Measurements from ENCODE around the gene PALM3. TPM values are rescaled to one million over a fixed set of nuclear protein-coding genes. Genes with fewer than 3 reads are reported as not detected.
A peak's percentile ranks its signal among the peaks of the same experiment; 100 is the strongest.

The PALM3 gene
- total and polyA plus RNA-seq, 10 of the 15 experiments (the other 5 are each of a cell fraction or from before 2014, with no cell fraction given), result 0.07 TPM; not detected in 9

DNA sequence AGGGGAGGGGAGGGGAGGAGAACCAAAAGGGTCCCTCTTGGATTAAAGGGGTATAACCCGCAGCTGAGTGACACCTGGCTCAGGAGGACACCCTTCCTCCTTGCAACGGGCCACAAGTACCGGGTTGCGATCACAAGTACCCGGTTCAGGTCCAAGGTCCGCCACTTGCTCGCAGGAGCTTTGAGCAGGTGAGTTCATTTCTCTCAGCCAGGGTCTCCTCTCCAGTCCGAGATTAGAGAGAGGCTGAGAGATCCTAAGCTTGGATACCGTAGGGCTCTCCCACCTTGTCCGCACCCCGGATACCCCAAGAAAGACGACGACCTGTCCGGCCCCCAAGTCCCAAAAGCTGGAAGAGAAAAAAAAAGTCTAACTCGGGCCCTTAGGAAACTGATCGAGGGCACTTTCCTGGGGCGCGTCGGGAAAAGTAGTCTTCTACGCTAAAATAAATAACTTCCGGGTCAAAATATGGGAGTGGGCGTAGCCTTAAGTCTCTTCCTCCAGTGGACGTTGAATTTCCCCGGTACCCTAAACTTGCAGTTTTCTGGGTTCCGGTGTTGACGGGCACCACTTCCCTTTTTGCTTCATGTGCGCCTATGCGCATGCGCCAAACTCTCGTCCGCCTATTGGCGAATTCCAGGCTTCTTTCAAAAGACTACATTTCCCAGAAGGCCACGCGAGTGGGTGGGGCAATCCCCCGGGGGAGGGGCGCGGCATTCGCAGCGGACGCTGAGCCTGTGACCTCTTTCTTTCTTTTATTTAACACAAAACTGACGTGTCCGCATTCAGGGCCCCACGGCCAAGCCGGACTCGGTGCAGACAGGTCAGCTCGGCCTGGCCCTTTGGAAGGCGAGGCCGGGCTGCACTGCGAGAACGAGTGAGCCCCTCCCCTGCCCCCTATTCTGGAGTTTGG is 19.3 kb upstream of the PALM3 start (continued):
- TF ChIP-seq, protein P1, sequence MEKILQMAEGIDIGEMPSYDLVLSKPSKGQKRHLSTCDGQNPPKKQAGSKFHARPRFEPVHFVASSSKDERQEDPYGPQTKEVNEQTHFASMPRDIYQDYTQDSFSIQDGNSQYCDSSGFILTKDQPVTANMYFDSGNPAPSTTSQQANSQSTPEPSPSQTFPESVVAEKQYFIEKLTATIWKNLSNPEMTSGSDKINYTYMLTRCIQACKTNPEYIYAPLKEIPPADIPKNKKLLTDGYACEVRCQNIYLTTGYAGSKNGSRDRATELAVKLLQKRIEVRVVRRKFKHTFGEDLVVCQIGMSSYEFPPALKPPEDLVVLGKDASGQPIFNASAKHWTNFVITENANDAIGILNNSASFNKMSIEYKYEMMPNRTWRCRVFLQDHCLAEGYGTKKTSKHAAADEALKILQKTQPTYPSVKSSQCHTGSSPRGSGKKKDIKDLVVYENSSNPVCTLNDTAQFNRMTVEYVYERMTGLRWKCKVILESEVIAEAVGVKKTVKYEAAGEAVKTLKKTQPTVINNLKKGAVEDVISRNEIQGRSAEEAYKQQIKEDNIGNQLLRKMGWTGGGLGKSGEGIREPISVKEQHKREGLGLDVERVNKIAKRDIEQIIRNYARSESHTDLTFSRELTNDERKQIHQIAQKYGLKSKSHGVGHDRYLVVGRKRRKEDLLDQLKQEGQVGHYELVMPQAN (conservative IDR thresholded peaks at IDR 0.05), result 0 out of 2 replicates have a peak, but pooled peaks have one; percentile 72
- TF ChIP-seq KDM1A (IDR thresholded peaks at IDR 0.05; ENCODE audit: borderline replicate concordance) (no peak), MYC (IDR thresholded peaks at IDR 0.05; ENCODE audit: insufficient read depth, insufficient read length, insufficient replicate concordance, low read length, severe bottlenecking) (no peak), NFYB (IDR thresholded peaks at IDR 0.05; ENCODE audit: insufficient read depth, low read depth, low read length) (peak; percentile 52; the same call in 1 of the 2 replicates), ZNF24 (IDR thresholded peaks at IDR 0.05) (no peak), HDAC6 (IDR thresholded peaks at IDR 0.05; ENCODE audit: unreplicated experiment) (no peak), SUPT20H (IDR thresholded peaks at IDR 0.05; ENCODE audit: borderline replicate concordance, control insufficient read depth, low read depth, low read length) (no peak), EGR1 (IDR thresholded peaks at IDR 0.05; ENCODE audit: borderline replicate concordance in 1 of 2, low read depth in 2 of 2, low read length in 2 of 2) (peak in 1 of 2 experiments; percentile 53; a peak in 1 of 3 replicates), DPF2 (IDR thresholded peaks at IDR 0.05) (no peak), SPI1 (IDR thresholded peaks at IDR 0.05; ENCODE audit: borderline replicate concordance, insufficient read depth, low read depth, low read length) (peak; percentile 96), SMAD1 (IDR thresholded peaks at IDR 0.05; ENCODE audit: low read depth, partially characterized antibody) (peak; percentile 79), BRCA1 (IDR thresholded peaks at IDR 0.05; ENCODE audit: low read depth, low read length) (no peak), HDAC2 (IDR thresholded peaks at IDR 0.05) (no peak)
- TF ChIP-seq, protein P2, sequence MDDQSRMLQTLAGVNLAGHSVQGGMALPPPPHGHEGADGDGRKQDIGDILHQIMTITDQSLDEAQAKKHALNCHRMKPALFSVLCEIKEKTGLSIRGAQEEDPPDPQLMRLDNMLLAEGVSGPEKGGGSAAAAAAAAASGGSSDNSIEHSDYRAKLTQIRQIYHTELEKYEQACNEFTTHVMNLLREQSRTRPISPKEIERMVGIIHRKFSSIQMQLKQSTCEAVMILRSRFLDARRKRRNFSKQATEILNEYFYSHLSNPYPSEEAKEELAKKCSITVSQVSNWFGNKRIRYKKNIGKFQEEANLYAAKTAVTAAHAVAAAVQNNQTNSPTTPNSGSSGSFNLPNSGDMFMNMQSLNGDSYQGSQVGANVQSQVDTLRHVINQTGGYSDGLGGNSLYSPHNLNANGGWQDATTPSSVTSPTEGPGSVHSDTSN (IDR thresholded peaks at IDR 0.05; ENCODE audit: insufficient replicate concordance, low read depth, low read length), result no peak
- TF ChIP-seq, protein P3, sequence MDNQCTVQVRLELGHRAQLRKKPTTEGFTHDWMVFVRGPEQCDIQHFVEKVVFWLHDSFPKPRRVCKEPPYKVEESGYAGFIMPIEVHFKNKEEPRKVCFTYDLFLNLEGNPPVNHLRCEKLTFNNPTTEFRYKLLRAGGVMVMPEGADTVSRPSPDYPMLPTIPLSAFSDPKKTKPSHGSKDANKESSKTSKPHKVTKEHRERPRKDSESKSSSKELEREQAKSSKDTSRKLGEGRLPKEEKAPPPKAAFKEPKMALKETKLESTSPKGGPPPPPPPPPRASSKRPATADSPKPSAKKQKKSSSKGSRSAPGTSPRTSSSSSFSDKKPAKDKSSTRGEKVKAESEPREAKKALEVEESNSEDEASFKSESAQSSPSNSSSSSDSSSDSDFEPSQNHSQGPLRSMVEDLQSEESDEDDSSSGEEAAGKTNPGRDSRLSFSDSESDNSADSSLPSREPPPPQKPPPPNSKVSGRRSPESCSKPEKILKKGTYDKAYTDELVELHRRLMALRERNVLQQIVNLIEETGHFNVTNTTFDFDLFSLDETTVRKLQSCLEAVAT (IDR thresholded peaks at IDR 0.05), result peak; percentile 68
- TF ChIP-seq, protein P4, sequence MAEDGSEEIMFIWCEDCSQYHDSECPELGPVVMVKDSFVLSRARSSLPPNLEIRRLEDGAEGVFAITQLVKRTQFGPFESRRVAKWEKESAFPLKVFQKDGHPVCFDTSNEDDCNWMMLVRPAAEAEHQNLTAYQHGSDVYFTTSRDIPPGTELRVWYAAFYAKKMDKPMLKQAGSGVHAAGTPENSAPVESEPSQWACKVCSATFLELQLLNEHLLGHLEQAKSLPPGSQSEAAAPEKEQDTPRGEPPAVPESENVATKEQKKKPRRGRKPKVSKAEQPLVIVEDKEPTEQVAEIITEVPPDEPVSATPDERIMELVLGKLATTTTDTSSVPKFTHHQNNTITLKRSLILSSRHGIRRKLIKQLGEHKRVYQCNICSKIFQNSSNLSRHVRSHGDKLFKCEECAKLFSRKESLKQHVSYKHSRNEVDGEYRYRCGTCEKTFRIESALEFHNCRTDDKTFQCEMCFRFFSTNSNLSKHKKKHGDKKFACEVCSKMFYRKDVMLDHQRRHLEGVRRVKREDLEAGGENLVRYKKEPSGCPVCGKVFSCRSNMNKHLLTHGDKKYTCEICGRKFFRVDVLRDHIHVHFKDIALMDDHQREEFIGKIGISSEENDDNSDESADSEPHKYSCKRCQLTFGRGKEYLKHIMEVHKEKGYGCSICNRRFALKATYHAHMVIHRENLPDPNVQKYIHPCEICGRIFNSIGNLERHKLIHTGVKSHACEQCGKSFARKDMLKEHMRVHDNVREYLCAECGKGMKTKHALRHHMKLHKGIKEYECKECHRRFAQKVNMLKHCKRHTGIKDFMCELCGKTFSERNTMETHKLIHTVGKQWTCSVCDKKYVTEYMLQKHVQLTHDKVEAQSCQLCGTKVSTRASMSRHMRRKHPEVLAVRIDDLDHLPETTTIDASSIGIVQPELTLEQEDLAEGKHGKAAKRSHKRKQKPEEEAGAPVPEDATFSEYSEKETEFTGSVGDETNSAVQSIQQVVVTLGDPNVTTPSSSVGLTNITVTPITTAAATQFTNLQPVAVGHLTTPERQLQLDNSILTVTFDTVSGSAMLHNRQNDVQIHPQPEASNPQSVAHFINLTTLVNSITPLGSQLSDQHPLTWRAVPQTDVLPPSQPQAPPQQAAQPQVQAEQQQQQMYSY (CRISPR knock-in tag; IDR thresholded peaks at IDR 0.05), result no peak
- TF ChIP-seq, protein P5, sequence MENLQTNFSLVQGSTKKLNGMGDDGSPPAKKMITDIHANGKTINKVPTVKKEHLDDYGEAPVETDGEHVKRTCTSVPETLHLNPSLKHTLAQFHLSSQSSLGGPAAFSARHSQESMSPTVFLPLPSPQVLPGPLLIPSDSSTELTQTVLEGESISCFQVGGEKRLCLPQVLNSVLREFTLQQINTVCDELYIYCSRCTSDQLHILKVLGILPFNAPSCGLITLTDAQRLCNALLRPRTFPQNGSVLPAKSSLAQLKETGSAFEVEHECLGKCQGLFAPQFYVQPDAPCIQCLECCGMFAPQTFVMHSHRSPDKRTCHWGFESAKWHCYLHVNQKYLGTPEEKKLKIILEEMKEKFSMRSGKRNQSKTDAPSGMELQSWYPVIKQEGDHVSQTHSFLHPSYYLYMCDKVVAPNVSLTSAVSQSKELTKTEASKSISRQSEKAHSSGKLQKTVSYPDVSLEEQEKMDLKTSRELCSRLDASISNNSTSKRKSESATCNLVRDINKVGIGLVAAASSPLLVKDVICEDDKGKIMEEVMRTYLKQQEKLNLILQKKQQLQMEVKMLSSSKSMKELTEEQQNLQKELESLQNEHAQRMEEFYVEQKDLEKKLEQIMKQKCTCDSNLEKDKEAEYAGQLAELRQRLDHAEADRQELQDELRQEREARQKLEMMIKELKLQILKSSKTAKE (IDR thresholded peaks at IDR 0.05; ENCODE audit: low read depth, poor library complexity, severe bottlenecking), result no peak

All from GM12878 (cell line).